ENCODE measurements around the gene THSD7A. TPM values are rescaled to one million over a fixed set of nuclear protein-coding genes. Genes with fewer than 3 reads are reported as not detected.
"Not testable (repeated sequence)": the region's sequence is repeated elsewhere in the genome, so short reads cannot be mapped to it uniquely, and the experiment has no call there.

The THSD7A gene
- polyA plus RNA-seq, 4 donors, result 62.0 to 76.0 (median 72.8) TPM

DNA sequence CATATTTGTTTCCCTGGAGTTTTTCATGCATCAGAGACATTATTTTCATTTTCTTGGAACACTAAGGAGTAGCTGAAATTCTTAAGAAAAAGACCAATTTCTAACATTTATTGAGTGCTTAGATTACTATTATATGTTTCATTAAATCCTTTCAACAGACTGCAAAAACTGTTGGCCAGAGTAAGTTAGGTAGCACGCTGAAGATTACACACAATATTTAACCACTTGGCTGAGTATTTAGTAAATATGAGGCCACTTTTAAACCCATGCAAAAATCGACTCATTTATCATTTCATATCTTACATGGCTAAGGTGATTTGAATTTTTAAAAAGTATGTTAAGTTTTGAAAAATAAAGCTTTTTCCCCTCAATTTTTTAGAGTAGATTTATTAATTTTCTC is 358.8 kb downstream of the THSD7A start:
- no peak for DNase-seq (ENCODE audit: low read depth in 4 of 4, low spot score in 2 of 4)

- DNase-seq (ENCODE audit: low read depth in 4 of 4, low spot score in 2 of 4), result no peak
These were observed 359.4 kb downstream of the THSD7A start for GRCh38 chr7:11472646-11473045.

DNA sequence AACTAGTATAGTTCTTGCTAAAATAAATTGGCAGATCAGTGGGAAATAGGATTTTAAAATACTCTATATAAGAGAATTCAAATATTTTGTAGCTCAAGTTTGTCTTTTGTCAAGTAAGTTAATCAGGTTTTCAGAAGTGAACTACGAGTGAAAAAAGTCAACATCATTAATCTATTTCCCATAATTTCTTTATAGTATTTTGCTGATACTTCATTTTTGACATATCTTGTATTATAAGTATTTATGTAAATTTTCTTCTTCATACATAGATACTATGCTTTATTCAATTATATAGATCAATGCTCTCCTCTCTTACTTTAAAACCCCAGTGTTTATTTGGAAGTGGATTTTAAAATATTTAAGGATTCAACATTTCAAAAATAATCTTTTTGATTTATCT is 360.7 kb downstream of the THSD7A start:
- DNase-seq (ENCODE audit: low read depth in 4 of 4, low spot score in 2 of 4), result no peak

- DNase-seq (ENCODE audit: low read depth in 4 of 4, low spot score in 2 of 4), result no peak
These were observed 362.8 kb downstream of the THSD7A start for GRCh38 chr7:11469028-11469745.

DNA sequence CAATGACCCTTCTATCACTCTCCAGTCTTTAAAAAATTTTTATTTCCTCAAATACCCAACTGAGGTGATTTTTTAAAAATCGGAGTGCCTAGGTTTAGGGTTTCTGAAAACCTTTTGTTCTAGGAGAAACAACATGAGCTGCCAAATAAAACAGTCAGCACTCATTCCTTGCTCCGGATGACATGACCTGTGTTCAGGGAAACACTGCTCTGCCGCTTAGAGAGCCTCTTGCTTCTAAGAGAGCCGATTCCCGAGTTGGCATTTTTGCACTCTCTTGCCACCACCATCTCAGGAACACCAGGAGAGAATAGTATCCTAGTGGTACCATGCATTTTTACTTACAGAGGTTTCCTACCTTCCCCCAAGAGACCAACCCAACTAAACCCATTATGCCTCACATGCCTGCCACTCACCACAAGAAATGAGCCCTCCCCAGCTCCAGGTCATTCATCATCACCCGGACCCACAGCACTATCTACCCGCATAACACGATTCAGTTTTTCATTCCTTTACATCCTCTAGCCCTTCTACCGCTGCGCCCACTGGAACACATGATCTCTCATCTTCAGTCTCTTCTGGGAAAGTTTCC is 365.4 kb downstream of the THSD7A start:
- no peak for DNase-seq (ENCODE audit: low read depth in 4 of 4, low spot score in 2 of 4)

GRCh38 chr7:11464624-11465023 is 367.4 kb downstream of the THSD7A start:
- no peak for DNase-seq (ENCODE audit: low read depth in 4 of 4, low spot score in 2 of 4)

- no peak for DNase-seq (ENCODE audit: low read depth in 4 of 4, low spot score in 2 of 4)
These were observed 370.1 kb downstream of the THSD7A start for GRCh38 chr7:11461946-11462345.

DNA sequence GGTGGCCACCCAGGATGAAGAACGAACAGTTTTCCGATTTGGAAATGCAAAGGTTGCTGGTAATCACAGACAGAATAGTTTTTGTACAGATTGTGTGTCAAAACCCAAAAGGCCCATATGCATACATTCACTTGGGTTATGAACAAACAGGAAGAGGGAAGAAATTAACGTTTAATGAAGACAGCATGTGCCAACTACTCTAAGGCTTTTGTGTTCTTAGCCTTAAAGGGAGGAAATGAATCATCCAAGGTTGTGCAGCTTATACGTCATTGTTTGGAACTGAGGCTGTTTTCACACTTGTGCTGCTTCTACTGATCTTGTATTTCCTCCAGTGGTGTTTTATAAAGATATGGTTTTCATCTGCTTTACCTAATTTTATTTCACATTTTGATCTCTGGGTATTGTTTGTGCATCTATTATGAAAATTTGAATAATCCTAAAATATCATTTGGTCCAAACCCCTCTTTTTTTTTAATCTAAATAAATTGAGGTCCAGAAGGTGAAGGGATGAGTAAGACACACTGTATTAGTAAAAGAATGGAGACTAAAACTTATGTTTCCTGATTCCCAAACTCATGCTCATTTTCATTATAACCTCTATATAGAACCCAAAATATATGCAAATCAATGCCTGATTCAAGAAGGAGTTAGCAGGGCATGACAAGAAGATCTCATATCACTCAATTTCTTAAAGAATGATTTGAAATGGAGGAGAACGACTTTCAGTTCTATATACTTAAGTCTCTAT is 373.1 kb downstream of the THSD7A start:
- DNase-seq (ENCODE audit: low read depth in 4 of 4, low spot score in 2 of 4), result no peak

DNA sequence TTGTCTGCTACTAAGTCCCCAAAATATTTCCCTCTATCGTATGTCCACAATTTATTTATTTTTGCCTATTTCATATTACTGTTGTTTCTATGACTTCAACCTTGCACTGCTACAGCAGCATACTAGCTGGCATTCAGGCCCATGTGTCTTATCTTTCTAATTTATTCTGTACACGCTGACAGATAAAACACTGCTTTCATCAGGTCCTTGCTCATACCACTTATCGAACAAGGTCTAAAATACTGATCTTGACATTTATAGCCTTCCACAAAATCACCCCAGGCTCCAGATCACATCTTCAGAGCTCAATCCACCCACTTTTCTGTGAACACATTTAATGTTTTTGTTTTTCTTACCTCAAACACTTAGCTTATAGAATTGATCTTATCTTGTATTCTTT is 374.6 kb downstream of the THSD7A start:
- no peak for DNase-seq (ENCODE audit: low read depth in 4 of 4, low spot score in 2 of 4)

GRCh38 chr7:11456574-11456973 is 375.4 kb downstream of the THSD7A start:
- DNase-seq (ENCODE audit: low read depth in 4 of 4, low spot score in 2 of 4), result no peak

- DNase-seq (ENCODE audit: low read depth in 4 of 4, low spot score in 2 of 4), result no peak
These were observed 379.5 kb downstream of the THSD7A start for GRCh38 chr7:11452476-11452875.

GRCh38 chr7:11450281-11450680 is 381.7 kb downstream of the THSD7A start:
- DNase-seq (ENCODE audit: low read depth in 4 of 4, low spot score in 2 of 4), result no peak

- DNase-seq (ENCODE audit: low read depth in 4 of 4, low spot score in 2 of 4), result no peak
These were observed 382.7 kb downstream of the THSD7A start for GRCh38 chr7:11449316-11449715.

GRCh38 chr7:11448323-11448722 is 383.7 kb downstream of the THSD7A start:
- DNase-seq (ENCODE audit: low read depth in 4 of 4, low spot score in 2 of 4), result no peak

DNA sequence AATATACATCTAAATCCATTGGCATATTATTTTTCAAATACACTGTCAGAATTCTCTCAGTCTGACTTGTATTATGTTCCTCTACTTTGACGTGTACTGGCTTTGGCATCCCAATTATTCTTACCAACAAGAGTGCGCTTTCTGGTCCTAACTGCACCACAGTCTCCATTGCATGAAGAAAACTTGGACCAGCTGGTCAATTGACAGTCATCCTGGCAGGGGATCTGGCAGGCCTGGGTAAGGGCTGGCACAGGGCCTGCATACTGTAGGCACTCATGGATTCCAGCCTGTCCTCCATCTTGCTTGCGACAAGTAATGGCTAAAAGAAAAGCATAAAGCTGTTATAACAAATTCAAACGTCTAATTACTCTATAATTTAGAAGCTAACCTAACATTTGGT is 384.9 kb downstream of the THSD7A start:
- DNase-seq (ENCODE audit: low read depth in 4 of 4, low spot score in 2 of 4), result no peak

DNA sequence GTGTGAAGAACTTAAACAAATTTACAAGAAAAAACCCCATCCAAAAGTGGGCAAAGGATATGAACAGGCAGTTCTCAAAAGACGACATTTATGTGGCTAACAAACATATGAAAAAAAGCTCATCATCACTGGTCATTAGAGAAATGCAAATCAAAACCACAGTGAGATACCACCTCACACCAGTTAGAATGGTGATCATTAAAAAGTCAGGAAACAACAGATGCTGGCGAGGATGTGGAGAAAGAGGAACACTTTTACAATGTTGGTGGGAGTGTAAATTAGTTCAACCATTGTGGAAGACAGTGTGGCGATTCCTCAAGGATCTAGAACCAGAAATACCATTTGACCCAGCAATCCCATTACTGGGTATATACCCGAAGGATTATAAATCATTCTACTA is 388.1 kb downstream of the THSD7A start:
- DNase-seq (ENCODE audit: low read depth in 4 of 4, low spot score in 2 of 4), result not testable (repeated sequence)

GRCh38 chr7:11437994-11438393 is 394.0 kb downstream of the THSD7A start:
- DNase-seq (ENCODE audit: low read depth in 4 of 4, low spot score in 2 of 4), result no peak

DNA sequence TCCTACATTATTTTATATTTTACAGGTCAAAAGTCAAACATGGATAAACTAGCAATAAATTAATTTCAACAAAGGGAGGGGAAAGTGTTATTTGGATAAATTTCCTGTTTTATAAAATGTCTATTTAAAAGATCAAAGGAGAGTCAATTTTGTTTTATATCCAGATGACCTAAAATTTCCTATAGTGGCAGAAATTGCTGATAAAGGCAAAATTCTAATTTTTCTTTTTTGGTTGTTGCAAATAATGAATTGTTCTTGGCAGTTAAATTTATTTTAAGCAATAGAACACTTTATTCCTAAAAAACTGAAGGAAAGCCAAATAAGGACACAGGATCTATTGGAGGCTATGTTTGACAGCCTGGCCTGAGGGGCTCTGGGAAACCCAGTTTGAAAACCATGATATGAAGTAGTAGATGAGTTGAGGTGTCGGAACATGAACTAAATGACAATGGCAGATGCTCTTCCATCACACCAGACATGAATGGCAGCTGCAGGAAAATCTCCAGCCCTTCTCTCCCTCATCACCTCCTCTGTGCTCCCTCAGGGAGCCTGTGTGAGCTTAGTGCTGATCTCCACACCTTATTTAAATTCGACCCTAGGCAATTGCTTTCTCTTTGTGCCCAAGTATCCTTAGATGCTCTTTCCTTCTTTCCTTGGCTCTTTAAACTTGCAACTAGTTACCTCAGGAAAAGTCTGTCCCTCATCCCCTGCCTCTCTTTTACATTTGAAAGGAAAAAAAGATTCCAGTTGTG is 395.0 kb downstream of the THSD7A start:
- DNase-seq (ENCODE audit: low read depth in 4 of 4, low spot score in 2 of 4), result no peak

DNA sequence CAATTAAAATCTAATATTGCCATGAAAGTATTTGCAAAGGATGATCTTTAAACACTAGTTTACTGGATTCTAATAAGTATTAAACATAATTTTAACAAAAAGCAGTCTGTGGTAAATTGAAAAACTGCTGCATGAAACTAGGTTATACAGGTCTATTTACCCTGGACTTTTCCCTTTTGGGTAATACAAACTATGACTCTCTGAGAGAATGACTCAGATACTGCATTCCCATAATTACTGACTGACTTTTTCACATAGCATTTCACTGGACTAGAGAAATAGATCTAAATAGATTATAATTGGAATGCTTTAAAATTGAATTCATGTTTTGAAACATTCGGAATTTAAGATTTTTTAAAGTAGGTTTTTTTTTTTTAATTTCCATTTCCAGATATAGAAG is 395.7 kb downstream of the THSD7A start:
- DNase-seq (ENCODE audit: low read depth in 4 of 4, low spot score in 2 of 4), result no peak

- no peak for DNase-seq (ENCODE audit: low read depth in 4 of 4, low spot score in 2 of 4)
These were observed 397.6 kb downstream of the THSD7A start for GRCh38 chr7:11434366-11434765.

- no peak for DNase-seq (ENCODE audit: low read depth in 4 of 4, low spot score in 2 of 4)
These were observed 401.2 kb downstream of the THSD7A start for GRCh38 chr7:11430841-11431240.

Data from left renal cortex interstitium (tissue), 4 donors.